BE2C (cell line): Measurements from ENCODE around the gene STK32C.
A peak's percentile ranks its signal among the peaks of the same experiment; 100 is the strongest.

Source experiments
- DNase-seq: peaks from one replicate; pipeline ENCODE4 v3.0.0-alpha.2; 2020
- H3K27me3 ChIP-seq: fragments of 250-450 bp; sonication (Bioruptor Pico); 2 replicates; pipeline ENCODE4 v1.5.1; 2020; ENCODE audit warnings: mild to moderate bottlenecking
- H3K36me3 ChIP-seq: fragments of 250-450 bp; sonication (Bioruptor Pico); 2 replicates; pipeline ENCODE4 v1.5.1; 2020; ENCODE audit warnings: mild to moderate bottlenecking
- H3K4me1 ChIP-seq: fragments of 250-450 bp; sonication (Bioruptor Pico); 2 replicates; pipeline ENCODE4 v1.5.1; 2020
- H3K4me3 ChIP-seq: 2 replicates; pipeline ENCODE4 v1.5.1; 2011; ENCODE audit warnings: low read depth, low read length
- H3K9me3 ChIP-seq: fragments of 250-450 bp; sonication (Bioruptor Pico); 2 replicates; pipeline ENCODE4 v1.5.1; 2020
- TF ChIP-seq, protein P1 (sequence below): IDR thresholded peaks from 2 replicates; pipeline ENCODE4 v1.5.1; 2012; ENCODE audit warnings: mild to moderate bottlenecking, low read depth, low read length

The STK32C gene

GRCh38 chr10:132282667-132283603, 24.8 kb downstream of the STK32C start:
- DNase-seq = no peak
- TF ChIP-seq, protein P1, sequence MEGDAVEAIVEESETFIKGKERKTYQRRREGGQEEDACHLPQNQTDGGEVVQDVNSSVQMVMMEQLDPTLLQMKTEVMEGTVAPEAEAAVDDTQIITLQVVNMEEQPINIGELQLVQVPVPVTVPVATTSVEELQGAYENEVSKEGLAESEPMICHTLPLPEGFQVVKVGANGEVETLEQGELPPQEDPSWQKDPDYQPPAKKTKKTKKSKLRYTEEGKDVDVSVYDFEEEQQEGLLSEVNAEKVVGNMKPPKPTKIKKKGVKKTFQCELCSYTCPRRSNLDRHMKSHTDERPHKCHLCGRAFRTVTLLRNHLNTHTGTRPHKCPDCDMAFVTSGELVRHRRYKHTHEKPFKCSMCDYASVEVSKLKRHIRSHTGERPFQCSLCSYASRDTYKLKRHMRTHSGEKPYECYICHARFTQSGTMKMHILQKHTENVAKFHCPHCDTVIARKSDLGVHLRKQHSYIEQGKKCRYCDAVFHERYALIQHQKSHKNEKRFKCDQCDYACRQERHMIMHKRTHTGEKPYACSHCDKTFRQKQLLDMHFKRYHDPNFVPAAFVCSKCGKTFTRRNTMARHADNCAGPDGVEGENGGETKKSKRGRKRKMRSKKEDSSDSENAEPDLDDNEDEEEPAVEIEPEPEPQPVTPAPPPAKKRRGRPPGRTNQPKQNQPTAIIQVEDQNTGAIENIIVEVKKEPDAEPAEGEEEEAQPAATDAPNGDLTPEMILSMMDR = no peak
- H3K4me3 ChIP-seq = no peak overlapping the region

DNA sequence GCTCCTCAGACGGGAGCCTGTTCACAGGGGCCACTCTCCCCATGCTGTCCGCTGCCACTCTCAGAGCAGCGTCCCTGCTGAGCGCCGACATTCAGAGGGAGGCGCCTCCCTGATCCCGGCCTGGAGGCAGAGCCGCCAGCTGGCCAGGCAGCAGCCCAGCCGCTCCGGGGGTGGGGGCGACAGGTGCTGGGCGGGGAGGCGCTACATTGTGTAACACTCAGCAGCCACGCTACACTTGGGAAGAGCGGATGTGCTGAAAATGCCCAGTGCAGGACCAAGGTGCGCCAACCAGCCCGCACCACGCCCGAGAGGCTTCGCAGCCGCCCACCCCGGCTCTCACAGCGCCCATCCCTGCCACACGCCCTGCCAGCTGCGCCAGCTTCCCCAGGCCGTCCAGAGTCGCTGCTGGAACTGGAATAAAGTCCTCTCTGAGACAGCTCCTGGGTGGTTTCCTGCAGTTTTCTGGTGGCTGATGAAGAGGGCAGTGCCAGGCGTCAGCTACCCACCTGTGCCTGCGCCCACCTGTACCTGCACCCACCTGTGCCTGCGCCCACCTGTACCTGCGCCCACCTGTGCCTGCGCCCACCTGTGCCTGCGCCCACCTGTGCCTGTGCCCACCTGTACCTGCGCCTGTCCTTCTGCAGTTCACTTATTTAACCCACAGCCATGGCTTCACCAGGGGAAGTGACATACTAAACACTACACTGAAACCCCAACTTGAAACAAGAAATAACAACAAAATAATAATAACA, 25.7 kb downstream of the STK32C start:
- Histone ChIP-seq H3K36me3 (no peaks in the 10 kb centered on the region), H3K9me3 (no peaks in the 10 kb centered on the region), H3K4me3 (no peak overlapping the region), H3K27me3 (no peaks in the 10 kb centered on the region), H3K4me1 (no peaks in the 10 kb centered on the region)
- TF ChIP-seq, protein P1 = no peak
- peak; percentile 29 for DNase-seq

More at GRCh38 chr10:132282667-132283603, 24.8 kb downstream of the STK32C start:
- Histone ChIP-seq H3K27me3 (no peaks in the 10 kb centered on the region), H3K4me1 (no peaks in the 10 kb centered on the region), H3K36me3 (no peaks in the 10 kb centered on the region), H3K9me3 (no peaks in the 10 kb centered on the region)

GRCh38 chr10:132280646-132281074, 27.1 kb downstream of the STK32C start:
- Histone ChIP-seq H3K27me3 (no peaks in the 10 kb centered on the region), H3K9me3 (no peaks in the 10 kb centered on the region), H3K36me3 (no peaks in the 10 kb centered on the region), H3K4me1 (no peaks in the 10 kb centered on the region), H3K4me3 (no peak overlapping the region)
- DNase-seq = no peak
- TF ChIP-seq, protein P1 = no peak

DNA sequence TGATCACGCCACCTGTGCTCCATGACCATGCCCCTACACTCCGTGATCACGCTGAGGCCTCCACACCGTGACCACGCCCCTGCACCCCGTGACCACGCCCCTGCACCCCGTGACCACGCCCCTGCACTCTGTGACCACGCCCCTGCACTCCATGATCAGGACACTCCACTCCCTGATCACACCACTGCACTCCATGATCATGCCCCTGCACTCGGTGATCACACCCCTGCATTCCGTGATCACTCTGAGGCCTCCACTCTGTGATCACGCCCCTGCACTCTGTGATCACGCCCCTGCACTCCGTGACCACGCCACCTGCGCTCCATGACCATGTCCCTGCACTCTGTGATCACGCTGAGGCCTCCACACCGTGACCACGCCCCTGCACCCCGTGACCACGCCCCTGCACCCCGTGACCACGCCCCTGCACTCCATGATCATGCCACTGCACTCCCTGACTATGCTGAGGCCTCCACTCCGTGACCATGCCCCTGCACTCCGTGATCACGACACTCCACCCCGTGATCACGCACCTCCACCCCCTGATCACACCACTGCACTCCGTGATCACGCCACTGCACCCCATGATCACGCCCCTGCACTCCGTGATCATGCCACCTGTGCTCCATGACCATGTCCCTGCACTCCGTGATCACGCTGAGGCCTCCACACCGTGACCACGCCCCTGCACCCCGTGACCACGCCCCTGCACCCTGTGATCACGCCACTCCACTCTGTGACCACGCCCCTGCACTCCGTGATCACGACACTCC, 27.7 kb downstream of the STK32C start:
- H3K27me3 ChIP-seq = no peaks in the 10 kb centered on the region
- H3K36me3 ChIP-seq = no peaks in the 10 kb centered on the region
- no peaks in the 10 kb centered on the region for H3K9me3 ChIP-seq
- TF ChIP-seq, protein P1 = no peak
- H3K4me1 ChIP-seq = no peaks in the 10 kb centered on the region
- H3K4me3 ChIP-seq = no peak overlapping the region
- DNase-seq = no peak

- Histone ChIP-seq H3K27me3 (no peaks in the 10 kb centered on the region), H3K9me3 (no peaks in the 10 kb centered on the region), H3K36me3 (no peaks in the 10 kb centered on the region), H3K4me3 (no peak overlapping the region), H3K4me1 (no peaks in the 10 kb centered on the region)
- TF ChIP-seq, protein P1 = no peak
- DNase-seq = no peak
Observed at GRCh38 chr10:132277311-132277741, 30.4 kb downstream of the STK32C start.
